Measurements from ENCODE around the gene TMEM82. TPM values are rescaled to one million over a fixed set of nuclear protein-coding genes. Genes with fewer than 3 reads are reported as not detected.

Gene TMEM82
- total RNA-seq, 1 donor from 2014 or later = not detected

DNA sequence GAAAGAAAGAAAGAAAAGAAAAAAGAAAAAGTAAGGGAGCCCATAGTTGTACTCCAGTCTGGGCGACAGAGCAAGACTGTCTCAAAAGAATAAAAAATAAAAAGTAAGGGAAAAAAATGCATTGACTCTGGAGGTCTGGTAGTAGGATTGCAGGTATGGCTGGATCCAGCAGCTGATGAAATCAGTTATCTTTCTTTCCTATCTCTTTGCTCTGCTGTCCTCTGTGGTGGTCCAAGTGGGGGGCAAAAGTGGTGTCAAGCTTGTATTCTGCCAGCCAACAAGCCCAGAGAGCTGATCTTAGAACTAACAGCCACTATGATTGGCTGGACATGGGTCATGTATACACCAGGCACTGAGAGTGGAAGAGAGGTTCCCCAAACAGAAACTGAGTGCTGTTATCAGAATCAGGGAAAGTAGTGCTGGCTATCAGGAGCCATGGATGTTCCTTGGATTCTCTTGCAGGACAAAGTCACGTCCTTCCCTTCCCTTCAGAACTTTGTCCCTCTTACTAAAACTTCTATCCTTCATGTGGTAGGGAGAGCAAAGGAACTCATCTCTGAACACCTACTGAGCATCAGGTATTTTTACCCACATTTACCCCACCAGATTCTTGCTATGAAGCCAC is 12.8 kb downstream of the TMEM82 start:
- no peak for DNase-seq (ENCODE audit: low spot score)

DNA sequence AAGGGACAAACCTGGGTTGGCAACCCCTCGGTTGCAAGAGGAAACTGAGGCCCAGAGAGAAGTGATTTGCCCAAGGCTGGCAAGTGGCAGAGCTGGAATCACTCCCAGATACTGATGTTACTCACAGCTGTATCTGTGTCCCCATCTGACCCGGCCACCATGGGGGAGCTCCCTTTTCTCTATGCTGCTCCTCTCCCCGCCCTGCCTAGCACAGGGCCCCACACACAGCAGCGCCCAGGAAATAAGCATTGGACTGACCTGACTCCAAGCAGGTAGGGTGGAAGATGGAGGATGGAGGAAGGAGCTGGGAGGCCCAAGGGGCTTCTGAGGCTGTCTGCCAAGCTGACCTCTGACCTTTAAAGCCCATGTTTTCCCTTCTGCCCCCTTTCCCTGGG is 13.3 kb downstream of the TMEM82 start:
- no peak for DNase-seq (ENCODE audit: low spot score)

DNA sequence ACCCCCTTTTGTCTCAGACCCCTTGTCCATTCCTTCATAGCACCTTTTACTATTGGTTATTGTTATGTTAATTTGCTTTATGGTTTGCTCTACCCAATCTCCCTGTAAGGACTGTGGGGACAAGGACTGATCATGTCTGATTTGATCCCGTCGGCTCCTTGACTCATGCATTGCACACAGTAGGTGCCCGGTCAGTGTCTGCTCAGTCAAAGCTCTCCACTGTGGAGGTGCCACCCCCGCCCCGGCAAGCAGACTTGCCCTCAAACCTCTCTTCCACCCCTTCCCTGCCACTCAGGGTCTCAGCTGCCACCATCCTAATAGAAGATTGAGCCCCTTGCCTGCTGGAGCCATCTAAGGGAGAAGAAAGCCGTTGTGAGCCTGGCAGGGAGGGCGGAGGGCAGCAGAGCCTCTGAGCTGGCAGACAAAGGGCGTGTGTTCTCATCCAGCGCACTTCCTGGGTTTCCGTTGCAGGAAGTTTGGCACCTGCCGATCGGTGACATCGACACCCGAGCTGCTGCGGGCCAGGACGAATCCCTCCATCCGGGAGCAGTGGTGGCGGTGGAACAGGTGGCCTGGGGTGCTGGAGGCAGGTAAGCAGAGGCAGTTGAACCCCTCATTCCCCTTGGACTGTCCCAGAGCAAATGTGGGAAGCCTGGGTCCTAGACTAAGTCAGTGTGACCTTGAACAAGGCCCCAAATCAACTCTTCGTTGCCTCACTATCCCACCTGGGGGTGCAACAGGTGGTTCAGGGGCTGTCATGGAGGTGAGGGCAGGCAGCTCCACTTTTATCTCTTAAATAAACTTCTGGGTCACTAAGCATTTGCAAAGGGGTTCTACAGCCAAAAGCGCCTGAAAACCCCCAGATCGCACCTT is 14.1 kb downstream of the TMEM82 start:
- DNase-seq (ENCODE audit: low spot score) = no peak

DNA sequence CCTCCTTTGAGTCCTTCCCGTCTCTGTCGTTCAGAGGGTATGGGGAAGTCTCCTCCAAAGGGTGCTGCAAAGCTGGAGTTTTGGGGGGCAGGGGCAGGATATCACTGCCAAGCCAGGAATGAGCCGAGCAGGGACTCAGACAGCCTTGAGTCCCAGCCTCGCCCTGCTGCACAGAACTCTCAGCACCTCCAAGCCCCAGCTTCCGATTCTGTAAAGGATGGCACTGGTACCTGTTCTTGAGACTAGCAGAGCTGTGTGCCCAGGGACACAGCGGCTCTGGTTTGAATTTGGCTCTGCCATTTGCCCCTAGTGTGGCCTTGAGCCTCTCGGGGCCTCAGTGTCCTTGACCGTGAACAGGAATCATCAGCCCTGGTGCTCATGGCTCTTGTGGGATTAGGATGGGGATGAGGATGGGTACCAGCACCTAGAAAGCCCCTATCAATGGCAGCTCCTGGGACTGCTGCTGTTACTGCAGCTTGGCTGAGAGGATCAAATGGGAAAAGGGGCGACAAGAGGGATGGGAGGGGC is 14.8 kb downstream of the TMEM82 start:
- no peak for DNase-seq (ENCODE audit: low spot score)

DNA sequence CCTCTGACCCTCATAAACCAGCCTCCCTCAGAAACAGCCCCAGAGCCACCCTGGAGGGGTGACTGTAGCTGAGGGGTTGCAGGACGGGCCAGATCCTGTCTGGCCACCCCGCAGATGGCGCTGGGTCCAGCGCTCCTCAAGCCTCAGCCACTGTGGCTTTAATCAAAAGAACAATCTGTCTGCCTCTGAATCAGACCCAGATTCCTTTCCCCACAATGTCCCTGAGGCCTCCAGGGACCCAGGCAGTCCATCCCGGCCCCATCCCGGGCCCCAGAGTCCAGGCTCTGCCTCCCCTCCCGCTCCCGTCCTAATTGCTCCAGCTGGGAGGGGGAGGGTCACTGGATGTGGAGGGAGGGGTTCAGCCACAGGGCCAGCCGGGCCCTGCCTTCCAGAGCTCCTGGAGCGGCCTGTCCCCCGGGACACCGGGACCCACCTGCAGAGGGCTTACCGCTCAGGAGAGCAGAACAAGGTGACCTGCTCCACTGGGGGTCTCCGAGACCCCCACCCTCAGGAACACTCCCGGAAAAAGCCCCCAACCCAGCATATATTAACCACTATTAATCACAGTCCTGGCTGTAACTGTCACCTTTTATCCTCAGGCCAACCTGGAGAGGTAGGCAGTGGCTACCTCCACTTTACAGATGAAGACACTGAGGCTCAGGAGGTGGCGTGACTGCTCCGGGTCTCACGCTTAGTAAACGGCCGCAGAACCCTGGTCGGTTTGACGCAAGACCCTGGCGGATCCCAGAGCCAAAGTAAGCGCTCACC is 15.5 kb downstream of the TMEM82 start:
- no peak for DNase-seq (ENCODE audit: low spot score)

DNA sequence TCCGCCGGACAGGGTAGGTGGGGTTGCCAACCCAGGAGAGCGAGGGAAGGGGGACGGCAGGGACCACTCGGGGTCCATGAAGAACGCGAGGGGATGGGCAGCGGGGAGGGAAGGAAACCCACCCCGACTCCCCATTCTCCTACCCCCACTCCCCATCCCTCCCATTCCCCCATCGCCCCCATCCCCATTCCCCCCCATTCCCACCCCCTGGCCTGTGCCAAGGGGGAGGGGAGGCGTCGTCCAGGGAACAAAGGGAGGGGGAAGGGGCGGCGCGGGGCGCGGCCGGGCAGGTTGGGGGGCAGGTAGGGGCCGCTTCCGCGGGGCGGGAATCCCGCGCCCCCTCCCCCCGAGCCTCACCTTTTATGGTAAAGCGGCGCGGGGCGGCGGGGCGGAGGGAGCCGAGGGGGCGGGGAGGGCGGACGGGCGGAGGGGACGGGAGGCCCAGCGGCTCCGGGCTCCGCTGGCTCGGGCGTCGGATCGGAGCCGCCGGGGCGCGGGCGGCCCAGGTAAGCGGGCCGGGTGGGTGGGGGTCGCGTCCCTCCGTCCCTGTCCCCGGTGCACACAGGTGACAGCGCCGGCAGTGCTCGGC is 16.1 kb downstream of the TMEM82 start, which contains the start of gene FBLIM1:
FBLIM1 (plus strand) TSS at position 453 of the 589 bp plus-strand sequence. CDS start 6,189 bp downstream, outside the sequence.
- DNase-seq (ENCODE audit: low spot score) = no peak

DNA sequence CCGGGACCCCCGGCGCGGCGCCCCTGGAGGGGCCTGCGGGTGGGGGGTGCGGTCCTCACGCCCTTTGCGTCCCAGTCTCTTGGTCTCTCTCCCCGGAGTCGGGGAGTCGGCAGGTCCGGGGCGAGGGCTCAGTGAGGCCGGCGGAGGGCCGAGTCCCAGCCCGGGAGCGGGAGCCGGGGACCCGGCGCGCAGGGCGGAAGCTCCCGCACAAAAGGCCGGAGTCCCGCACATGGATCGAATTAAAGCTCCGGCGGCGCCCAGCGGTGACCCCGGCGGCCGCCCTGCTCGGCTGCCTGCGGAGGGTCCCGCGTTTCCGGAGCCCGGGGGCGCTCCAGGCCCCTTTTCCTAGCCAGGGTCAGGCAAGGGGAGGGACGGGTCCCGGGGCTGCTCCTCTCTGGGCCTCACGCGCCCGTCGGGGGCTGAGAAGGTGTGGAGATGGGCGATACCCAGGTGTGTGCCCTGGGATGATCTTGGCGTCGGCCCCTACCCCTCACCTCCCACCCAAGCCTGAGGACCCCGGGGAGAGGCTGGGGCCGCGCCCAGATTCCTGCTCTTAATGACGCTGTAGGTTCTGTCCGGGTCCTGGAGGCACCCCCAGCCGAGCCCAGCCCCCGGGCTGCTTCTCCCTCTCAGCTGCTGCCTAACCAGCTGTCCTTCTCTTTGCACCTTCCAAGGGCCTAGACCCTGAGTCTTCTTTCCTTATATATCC is 16.8 kb downstream of the TMEM82 start:
- DNase-seq (ENCODE audit: low spot score) = no peak

DNA sequence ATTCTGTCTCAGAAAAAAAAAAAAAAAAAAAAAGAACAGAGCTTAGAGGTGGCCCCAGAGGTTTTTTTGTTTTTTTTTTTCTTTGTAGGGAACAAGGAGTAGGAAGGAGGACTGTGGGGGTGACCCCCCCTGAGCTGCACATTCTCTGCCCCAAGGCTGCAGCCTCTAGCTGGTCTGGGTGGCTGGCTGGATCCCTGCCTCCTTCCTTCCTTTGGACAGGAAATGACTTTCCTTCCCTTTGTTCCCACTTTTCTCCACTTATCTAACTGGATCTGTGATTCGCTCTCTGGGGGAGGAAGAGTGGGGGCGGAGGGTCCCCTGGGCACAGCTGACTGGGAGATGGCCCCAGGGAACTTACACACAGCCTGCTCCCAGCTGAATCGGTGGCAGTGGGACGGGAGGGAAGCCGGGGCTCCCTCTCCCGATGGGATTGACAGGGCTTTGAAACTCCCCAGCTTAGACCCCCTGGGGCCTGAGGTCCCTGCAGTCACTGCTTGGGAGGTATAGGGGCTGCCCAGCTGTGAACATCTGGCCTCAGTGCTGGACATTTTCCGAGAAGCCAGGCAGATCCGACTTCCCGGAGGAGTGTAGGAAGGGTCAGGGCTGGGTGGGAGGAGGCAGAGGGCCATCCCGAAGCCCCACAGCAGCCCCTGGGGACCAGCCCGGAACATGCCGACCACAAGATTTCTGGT is 18.4 kb downstream of the TMEM82 start:
- DNase-seq (ENCODE audit: low spot score) = no peak

DNA sequence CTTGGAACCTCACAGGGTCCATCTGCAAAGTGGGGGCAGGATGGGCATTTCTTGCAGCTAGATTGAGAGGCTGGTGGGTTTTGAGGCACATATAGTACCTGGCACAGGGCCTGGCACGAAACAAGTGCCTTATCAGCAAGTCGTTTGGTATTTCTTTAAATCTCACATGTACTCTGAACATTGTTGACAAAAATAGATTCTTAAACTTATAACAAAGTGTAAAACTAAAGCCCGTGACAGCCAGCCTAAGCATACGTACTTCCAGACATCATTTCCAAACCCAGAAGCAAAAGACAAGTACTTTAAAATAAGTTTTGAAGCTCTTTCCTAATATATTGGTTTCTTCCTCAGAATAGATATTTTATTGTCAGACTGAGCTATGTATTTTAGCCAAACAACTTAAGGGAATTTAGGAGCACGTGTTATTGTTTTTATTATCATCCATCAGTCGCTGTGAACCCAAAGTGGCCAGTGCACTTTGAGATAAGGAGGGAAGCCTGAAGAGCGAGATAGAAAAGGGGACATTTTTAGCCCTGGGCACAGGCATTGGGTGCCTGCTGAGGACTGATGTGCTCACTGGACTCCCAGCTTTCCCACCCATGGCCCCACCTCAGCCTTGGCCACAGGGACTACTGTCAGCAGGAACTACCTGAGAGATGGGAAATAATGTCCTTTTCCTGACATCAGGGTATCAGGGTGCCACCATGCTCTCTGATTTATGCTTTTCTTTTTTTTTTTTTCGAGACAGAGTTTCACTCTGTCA is 19.2 kb downstream of the TMEM82 start:
- DNase-seq (ENCODE audit: low spot score) = no peak

DNA sequence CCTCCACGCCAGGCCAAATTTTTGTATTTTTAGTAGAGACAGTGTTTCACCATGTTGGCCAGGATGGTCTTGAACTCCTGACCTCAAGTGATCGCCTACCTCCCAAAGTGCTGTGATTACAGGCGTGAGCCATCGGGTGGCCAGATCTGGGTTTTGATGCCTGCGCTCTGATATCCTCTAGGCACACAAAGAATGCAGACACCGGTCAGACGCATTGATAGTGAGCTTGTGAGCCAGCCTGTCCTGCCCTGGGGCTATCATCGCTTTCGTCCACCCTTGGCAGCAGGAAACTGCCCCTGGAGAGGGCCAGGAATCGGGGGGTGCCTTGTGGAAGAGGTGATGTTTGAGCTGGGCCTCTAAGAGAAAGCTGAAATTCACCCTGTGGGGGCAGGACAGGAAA is 20.2 kb downstream of the TMEM82 start:
- no peak for DNase-seq (ENCODE audit: low spot score)

DNA sequence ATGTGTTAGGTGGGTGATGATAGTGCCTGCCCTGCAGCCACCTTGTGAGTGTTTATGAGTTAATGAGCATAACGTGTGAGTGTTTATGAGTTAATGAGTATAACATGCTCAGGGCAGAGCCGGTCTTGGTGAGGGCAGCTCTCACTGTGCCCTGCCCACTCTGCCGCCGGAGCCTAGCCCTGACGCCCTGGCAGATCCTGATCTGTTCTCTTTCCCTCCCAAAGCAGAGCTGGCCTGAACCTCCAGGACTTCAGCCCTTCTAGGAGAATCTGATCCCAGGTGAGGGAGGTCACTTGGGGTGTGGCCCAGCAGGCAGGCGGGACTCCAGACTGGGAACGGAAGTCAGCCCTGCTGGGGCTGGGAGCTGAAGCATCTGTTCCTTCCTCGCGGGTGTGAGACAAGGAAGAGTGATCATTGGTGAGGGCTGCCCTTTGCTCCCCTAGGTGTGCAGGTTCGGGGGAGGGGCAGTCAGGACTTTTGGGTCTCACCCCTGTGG is 22.0 kb downstream of the TMEM82 start:
- no peak for DNase-seq (ENCODE audit: low spot score)

DNA sequence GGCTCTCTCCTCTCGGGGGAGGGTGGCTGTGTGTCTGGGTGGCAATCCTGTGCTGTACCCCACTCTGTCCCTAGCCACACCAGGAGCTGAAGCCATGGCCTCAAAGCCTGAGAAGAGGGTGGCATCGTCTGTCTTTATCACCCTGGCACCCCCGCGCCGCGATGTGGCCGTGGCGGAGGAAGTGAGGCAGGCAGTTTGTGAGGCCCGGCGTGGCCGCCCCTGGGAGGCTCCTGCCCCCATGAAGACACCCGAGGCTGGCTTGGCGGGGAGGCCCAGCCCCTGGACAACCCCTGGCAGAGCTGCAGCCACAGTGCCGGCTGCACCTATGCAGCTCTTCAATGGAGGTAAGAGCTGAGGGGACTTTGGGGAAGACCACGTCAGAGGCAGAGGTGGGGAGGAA is 22.6 kb downstream of the TMEM82 start:
- DNase-seq (ENCODE audit: low spot score) = no peak

DNA sequence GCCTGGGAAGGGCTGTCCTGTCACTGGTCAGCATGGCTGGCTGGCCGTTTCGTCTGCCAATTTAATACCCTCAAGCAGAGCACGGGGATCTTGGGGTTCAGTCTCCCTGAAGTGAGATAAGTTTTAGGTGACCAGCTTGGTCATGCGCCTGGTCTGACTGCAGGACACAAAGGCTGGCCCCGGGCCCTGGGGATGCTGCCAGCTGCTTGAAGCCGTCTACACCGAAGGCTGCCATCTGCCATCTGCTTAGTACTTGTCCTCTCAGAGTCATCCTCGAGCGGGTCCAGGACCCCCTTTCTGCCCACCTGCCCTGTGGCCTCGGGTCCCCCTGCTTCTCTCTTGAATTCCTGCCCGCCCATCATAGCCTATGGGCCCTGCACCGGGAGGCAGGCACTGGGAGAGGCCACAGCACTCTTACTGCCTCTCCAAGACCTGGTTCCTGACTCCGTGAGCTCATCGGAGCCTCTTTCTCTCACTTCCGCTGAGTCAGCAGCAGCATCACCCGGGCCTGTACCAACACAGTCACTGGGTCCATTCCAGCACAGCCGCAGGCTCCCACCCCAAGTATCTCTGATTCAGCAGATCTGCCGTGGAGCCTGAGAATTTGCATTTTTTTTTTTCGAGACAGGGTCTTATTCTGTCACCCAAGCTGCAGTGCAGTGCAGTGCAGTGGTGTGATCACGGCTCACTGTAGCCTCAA is 23.3 kb downstream of the TMEM82 start:
- no peak for DNase-seq (ENCODE audit: low spot score)

DNA sequence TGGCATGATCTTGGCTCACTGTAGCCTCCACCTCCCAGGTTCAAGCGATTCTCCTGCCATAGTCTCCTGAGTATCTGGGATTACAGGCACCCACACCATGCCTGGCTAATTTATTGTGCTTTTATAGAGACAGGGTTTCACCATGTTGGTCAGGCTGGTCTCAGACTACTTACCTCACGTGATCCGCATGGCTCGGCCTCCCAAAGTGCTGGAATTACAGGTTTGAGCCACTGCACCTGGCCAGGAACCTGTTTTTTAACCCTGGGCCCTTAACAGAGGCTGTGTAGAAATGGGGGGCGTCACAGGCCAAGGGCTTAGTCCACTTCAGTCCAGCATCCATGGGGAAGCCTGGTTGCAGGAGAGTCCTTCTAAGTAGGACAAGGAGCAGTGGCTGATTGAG is 25.6 kb downstream of the TMEM82 start:
- no peak for DNase-seq (ENCODE audit: low spot score)

DNA sequence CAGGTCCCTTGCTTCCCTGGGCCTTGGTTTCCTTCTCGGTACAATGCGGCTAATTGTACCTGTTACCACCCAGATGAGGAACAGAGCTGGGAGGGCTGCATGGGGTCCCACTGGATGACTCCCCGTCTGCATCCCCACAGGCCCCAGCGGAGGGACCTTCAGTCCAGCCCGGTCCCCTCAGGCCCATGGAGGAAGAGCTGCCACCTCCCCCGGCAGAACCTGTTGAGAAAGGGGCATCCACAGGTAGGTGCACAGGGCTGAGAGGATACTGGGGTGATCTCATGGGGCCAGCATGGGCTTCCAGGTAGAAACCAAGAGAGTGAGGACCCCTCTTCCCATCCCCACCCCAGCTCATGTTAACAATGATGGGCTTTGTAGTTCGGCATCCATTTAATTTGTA is 26.1 kb downstream of the TMEM82 start:
- DNase-seq (ENCODE audit: low spot score) = no peak

DNA sequence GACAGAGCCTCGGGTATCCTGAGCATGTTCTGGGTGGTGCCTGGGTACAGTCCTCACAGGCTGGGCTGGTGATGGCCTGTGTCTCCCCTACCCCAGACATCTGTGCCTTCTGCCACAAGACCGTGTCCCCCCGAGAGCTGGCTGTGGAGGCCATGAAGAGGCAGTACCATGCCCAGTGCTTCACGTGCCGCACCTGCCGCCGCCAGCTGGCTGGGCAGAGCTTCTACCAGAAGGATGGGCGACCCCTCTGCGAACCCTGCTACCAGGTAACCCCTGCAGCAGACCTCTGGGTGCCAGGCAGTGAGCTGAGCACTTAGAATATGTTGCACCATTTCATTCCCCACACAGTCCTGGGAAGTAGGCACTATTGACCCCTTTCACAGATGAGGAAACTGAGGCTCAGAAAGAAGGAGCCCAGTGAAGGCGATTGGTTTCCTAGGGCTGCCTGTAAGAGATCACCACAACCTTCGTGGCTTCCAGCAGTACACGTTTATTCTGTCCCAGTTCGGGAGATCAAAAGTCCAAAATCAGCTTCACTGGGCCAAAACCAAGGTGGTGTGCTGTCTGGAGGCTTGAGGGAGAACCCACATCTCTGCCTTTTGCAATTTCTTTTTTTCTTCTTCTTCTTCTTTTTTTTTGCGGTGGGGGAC is 28.1 kb downstream of the TMEM82 start:
- no peak for DNase-seq (ENCODE audit: low spot score)

DNA sequence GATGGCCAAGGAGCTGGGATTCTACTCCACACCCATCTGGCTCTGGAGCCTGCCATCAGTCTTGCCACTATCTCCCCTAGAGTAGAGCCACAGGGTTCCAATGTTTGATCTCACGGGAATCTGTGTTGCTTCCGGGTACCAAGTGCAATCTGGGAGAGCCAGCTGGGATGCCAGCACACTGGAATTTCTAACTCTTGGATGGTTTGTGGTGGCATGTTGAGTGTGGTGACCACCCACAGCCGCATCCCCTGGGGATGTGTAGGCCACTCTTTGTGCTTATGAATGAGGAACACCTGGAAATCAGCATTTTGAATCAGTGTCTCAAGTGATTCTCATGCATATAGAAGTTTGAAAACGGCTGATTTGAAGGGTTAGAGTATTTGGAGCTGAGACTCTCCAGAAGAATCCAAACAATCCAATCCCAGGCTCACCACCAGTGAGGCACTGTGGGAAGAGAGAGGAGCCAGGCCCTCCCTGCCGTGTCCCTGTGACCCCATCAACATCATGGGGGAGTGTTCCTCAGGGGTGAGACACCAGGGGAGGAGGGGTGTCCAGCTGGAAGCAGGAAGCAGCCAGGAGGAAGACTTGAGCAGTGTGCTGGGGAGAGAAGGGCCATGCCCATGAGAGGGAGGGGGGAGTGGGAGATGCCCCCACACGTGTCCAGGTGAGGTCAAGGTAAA is 29.7 kb downstream of the TMEM82 start:
- DNase-seq (ENCODE audit: low spot score) = no peak

Measured in mesenteric fat pad (tissue), 1 donor.